Neural cell (in vitro differentiated cells): Measurements from ENCODE around the gene TTLL5. TPM values are rescaled to one million over a fixed set of nuclear protein-coding genes. Genes with fewer than 3 reads are reported as not detected.

Source experiments
- H2AFZ ChIP-seq: fragments of 200-600, 300-800 bp; sonication (generic), shearing (Covaris generic); 2 replicates; pipeline ENCODE4 v1.6.0; 2014; ENCODE audit warnings: low read depth, mild to moderate bottlenecking, antibody characterized with exemption, low read length, moderate library complexity
- H3F3A ChIP-seq: fragments of 200-600 bp; shearing (Covaris generic); 2 replicates; pipeline ENCODE4 v1.6.1; 2016; ENCODE audit warnings: mild to moderate bottlenecking, moderate library complexity, mixed read lengths, antibody characterized with exemption, low read length; ENCODE audit not compliant: insufficient read depth, poor library complexity, severe bottlenecking
- H3K27ac ChIP-seq: fragments of 200-600, 300-800 bp; sonication (generic), shearing (Covaris generic); 2 replicates; pipeline ENCODE4 v1.5.1; 2014; ENCODE audit warnings: mild to moderate bottlenecking, low read length, moderate library complexity
- H3K27me3 ChIP-seq: fragments of 300-800, 200-600 bp; sonication (generic), shearing (Covaris generic); 2 replicates; pipeline ENCODE4 v1.6.0; 2014; ENCODE audit warnings: mild to moderate bottlenecking, low read depth, low read length, moderate library complexity; ENCODE audit not compliant: insufficient read depth
- H3K36me3 ChIP-seq: fragments of 300-800, 200-600 bp; sonication (generic), shearing (Covaris generic); 2 replicates; pipeline ENCODE4 v1.5.1; 2014; ENCODE audit warnings: mild to moderate bottlenecking, antibody characterized with exemption, low read length, moderate library complexity; ENCODE audit not compliant: insufficient read depth
- H3K4me2 ChIP-seq: fragments of 300-800, 200-600 bp; sonication (generic), shearing (Covaris generic); 2 replicates; pipeline ENCODE4 v1.6.0; 2014; ENCODE audit warnings: mild to moderate bottlenecking, low read length
- H3K4me3 ChIP-seq: fragments of 300-800, 200-600 bp; sonication (generic), shearing (Covaris generic); 2 replicates; pipeline ENCODE4 v1.5.1; 2014; ENCODE audit warnings: mild to moderate bottlenecking, low read length, moderate library complexity
- H3K79me2 ChIP-seq: fragments of 200-600 bp; shearing (Covaris generic); replicated peaks from 2 replicates; pipeline ENCODE4 v1.6.0; 2014; ENCODE audit warnings: mild to moderate bottlenecking, low read length, moderate library complexity; ENCODE audit not compliant: insufficient read depth
- H3K9ac ChIP-seq: fragments of 300-800, 200-600 bp; sonication (generic), shearing (Covaris generic); 2 replicates; pipeline ENCODE4 v1.6.1; 2016; ENCODE audit warnings: mild to moderate bottlenecking, low read length, mixed read lengths
- H3K9me2 ChIP-seq: fragments of 200-600 bp; shearing (Covaris generic); 2 replicates; pipeline ENCODE4 v1.6.1; 2016; ENCODE audit warnings: mild to moderate bottlenecking, low read length, mixed read lengths; ENCODE audit not compliant: insufficient read depth
- H3K9me3 ChIP-seq: fragments of 200-600, 300-800 bp; sonication (generic), shearing (Covaris generic); 2 replicates; pipeline ENCODE4 v1.6.1; 2016; ENCODE audit warnings: mild to moderate bottlenecking, mixed run types, low read length, moderate library complexity, mixed read lengths
- H4K20me1 ChIP-seq: fragments of 200-600 bp; shearing (Covaris generic); 2 replicates; pipeline ENCODE4 v1.6.1; 2016; ENCODE audit warnings: mild to moderate bottlenecking, mixed run types; ENCODE audit not compliant: insufficient read depth
- EP300 ChIP-seq: fragments of 450-650 bp; conservative IDR thresholded peaks from 2 replicates; pipeline ENCODE4 v1.6.1; 2014; ENCODE audit warnings: antibody characterized with exemption, mild to moderate bottlenecking, moderate library complexity; ENCODE audit not compliant: poor library complexity, severe bottlenecking
- EZH2 ChIP-seq: fragments of 200-600, 300-800 bp; shearing (Covaris generic), sonication (generic); IDR thresholded peaks from 2 replicates; pipeline ENCODE4 v1.6.1; 2014; ENCODE audit warnings: antibody characterized with exemption, low read length, borderline replicate concordance, mild to moderate bottlenecking; ENCODE audit not compliant: insufficient read depth, poor library complexity, severe bottlenecking
- MXI1 ChIP-seq: fragments of 450-650 bp; conservative IDR thresholded peaks from 2 replicates; pipeline ENCODE4 v1.6.1; 2014; ENCODE audit warnings: antibody characterized with exemption, mild to moderate bottlenecking; ENCODE audit not compliant: poor library complexity, severe bottlenecking
- POLR2AphosphoS5 ChIP-seq: IDR thresholded peaks from 2 replicates; pipeline ENCODE4 v1.6.1; 2012
- RAD21 ChIP-seq: fragments of 450-650 bp; conservative IDR thresholded peaks from 2 replicates; pipeline ENCODE4 v1.6.1; 2014; ENCODE audit warnings: antibody characterized with exemption, mild to moderate bottlenecking, moderate library complexity
- SMC3 ChIP-seq: fragments of 450-650 bp; conservative IDR thresholded peaks from 2 replicates; pipeline ENCODE4 v1.6.1; 2014; ENCODE audit warnings: antibody characterized with exemption, mild to moderate bottlenecking, moderate library complexity; ENCODE audit not compliant: poor library complexity
- TAF1 ChIP-seq: IDR thresholded peaks from 2 replicates; pipeline ENCODE4 v1.6.1; 2012; ENCODE audit warnings: low read depth
- polyA plus RNA-seq: library from polyadenylated mRNA; depleted of rRNA; stranded (reverse); fragments of >200 nt; gene quantifications from 2 replicates; pipeline ENCODE4 v1.2.3, GENCODE V29; 2014
- TF ChIP-seq, protein P1 (sequence below): fragments of 450-650 bp; IDR thresholded peaks from 2 replicates; pipeline ENCODE4 v1.5.1; 2014; ENCODE audit warnings: antibody characterized with exemption, mild to moderate bottlenecking, moderate library complexity; ENCODE audit not compliant: poor library complexity, severe bottlenecking
- TF ChIP-seq, protein P2 (sequence below): IDR thresholded peaks from 2 replicates; pipeline ENCODE4 v1.6.1; 2012; ENCODE audit warnings: borderline replicate concordance

Gene TTLL5
- polyA plus RNA-seq, 1 donor from 2014 or later: 8.2 TPM

DNA sequence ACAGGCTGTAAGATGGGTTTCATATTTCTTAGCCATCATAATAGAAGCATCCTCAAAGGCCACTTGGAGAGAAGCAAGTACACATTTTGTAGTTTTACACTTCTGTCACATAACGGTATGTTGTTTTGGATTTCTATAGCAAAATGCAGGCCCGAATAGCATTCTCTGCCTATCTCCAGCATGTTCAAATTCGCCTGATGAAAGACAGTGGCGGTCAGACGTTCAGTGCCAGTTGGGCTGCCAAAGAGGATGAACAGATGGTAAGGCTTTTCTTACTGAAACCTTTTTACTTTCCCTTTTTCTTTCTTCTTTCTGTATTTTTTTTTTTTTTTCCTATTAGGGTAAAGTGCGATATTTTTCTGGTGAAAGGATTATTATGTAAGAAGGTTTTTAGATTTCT, 110.5 kb downstream of the TTLL5 start:
- no peak overlapping the region for H2AFZ ChIP-seq
- no peaks in the 10 kb centered on the region for H3F3A ChIP-seq
- H3K27ac ChIP-seq: no peak overlapping the region
- H3K9ac ChIP-seq: no peak overlapping the region
- H3K9me3 ChIP-seq: no peaks in the 10 kb centered on the region
- H3K36me3 ChIP-seq: no peaks in the 10 kb centered on the region
- H3K4me2 ChIP-seq: no peak overlapping the region
- TF ChIP-seq, protein P1, sequence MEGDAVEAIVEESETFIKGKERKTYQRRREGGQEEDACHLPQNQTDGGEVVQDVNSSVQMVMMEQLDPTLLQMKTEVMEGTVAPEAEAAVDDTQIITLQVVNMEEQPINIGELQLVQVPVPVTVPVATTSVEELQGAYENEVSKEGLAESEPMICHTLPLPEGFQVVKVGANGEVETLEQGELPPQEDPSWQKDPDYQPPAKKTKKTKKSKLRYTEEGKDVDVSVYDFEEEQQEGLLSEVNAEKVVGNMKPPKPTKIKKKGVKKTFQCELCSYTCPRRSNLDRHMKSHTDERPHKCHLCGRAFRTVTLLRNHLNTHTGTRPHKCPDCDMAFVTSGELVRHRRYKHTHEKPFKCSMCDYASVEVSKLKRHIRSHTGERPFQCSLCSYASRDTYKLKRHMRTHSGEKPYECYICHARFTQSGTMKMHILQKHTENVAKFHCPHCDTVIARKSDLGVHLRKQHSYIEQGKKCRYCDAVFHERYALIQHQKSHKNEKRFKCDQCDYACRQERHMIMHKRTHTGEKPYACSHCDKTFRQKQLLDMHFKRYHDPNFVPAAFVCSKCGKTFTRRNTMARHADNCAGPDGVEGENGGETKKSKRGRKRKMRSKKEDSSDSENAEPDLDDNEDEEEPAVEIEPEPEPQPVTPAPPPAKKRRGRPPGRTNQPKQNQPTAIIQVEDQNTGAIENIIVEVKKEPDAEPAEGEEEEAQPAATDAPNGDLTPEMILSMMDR: no peak
- TF ChIP-seq SMC3 (no peak), TAF1 (no peak), POLR2AphosphoS5 (no peak), EP300 (no peak), MXI1 (no peak), RAD21 (no peak), EZH2 (no peak)
- TF ChIP-seq, protein P2, sequence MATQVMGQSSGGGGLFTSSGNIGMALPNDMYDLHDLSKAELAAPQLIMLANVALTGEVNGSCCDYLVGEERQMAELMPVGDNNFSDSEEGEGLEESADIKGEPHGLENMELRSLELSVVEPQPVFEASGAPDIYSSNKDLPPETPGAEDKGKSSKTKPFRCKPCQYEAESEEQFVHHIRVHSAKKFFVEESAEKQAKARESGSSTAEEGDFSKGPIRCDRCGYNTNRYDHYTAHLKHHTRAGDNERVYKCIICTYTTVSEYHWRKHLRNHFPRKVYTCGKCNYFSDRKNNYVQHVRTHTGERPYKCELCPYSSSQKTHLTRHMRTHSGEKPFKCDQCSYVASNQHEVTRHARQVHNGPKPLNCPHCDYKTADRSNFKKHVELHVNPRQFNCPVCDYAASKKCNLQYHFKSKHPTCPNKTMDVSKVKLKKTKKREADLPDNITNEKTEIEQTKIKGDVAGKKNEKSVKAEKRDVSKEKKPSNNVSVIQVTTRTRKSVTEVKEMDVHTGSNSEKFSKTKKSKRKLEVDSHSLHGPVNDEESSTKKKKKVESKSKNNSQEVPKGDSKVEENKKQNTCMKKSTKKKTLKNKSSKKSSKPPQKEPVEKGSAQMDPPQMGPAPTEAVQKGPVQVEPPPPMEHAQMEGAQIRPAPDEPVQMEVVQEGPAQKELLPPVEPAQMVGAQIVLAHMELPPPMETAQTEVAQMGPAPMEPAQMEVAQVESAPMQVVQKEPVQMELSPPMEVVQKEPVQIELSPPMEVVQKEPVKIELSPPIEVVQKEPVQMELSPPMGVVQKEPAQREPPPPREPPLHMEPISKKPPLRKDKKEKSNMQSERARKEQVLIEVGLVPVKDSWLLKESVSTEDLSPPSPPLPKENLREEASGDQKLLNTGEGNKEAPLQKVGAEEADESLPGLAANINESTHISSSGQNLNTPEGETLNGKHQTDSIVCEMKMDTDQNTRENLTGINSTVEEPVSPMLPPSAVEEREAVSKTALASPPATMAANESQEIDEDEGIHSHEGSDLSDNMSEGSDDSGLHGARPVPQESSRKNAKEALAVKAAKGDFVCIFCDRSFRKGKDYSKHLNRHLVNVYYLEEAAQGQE: no peak
- H3K27me3 ChIP-seq: no peaks in the 10 kb centered on the region
- H4K20me1 ChIP-seq: no peaks in the 10 kb centered on the region
- H3K9me2 ChIP-seq: no peaks in the 10 kb centered on the region
- H3K79me2 ChIP-seq: no peaks in the 10 kb centered on the region
- no peak overlapping the region for H3K4me3 ChIP-seq

DNA sequence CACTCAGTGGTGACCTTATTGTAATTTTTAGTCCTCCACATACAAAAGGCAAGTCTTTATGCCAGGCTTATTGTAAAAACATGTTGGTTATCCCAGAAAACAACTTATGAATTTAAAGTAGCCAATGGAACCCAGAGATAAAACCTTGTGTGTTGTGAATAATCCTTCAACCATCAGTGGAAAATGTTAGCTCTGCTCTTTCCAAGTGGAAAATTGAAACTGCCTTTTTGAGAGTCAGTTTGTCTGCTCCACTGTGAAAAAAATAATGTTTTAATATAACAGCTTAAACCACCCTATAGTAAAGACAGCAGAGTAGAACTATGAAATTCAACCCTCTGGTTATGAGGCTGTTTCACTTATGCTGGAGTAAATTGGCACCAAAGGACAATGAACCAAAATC, 112.0 kb downstream of the TTLL5 start:
- no peaks in the 10 kb centered on the region for H3K27me3 ChIP-seq
- no peak overlapping the region for H2AFZ ChIP-seq
- H3K9ac ChIP-seq: no peak overlapping the region
- no peaks in the 10 kb centered on the region for H3K9me3 ChIP-seq
- H3K79me2 ChIP-seq: no peaks in the 10 kb centered on the region
- no peaks in the 10 kb centered on the region for H4K20me1 ChIP-seq
- H3K4me2 ChIP-seq: no peak overlapping the region
- no peaks in the 10 kb centered on the region for H3F3A ChIP-seq
- no peak overlapping the region for H3K4me3 ChIP-seq
- TF ChIP-seq EZH2 (no peak), POLR2AphosphoS5 (no peak), EP300 (no peak), TAF1 (no peak), MXI1 (no peak), SMC3 (no peak), RAD21 (no peak)
- TF ChIP-seq, protein P2: no peak
- TF ChIP-seq, protein P1: no peak
- H3K9me2 ChIP-seq: no peaks in the 10 kb centered on the region
- H3K36me3 ChIP-seq: no peaks in the 10 kb centered on the region
- H3K27ac ChIP-seq: no peak overlapping the region
